NCI-H1417 treated with DMSO at 0.1 percent for 48 hours (cell line): ENCODE measurements around the gene COL4A1.

Experiments
- DNase-seq: peaks from one replicate; lab custom pipeline; 2025; lab: John Stamatoyannopoulos, UW

Gene COL4A1

DNA sequence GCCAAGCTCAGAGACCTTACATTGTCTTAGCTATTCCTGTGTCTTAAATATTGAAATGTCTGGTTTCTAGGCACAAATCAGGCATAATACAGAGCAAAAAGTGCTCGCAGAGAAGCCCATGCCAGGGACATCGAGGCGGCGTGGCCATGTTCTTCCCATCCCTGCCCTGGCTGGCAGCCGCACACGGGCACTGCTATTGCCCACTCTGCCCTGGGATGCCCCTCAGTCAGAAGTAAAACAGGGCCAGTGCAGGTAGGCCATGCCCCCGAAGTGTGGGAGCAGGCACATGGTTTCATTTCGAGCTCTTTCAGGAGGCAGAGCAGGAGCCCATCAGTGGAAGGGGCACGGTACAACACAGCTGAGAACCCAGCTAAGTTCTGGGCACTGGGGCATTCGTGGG lies 113.5 kb downstream of the COL4A1 start:
- no peak for DNase-seq

DNA sequence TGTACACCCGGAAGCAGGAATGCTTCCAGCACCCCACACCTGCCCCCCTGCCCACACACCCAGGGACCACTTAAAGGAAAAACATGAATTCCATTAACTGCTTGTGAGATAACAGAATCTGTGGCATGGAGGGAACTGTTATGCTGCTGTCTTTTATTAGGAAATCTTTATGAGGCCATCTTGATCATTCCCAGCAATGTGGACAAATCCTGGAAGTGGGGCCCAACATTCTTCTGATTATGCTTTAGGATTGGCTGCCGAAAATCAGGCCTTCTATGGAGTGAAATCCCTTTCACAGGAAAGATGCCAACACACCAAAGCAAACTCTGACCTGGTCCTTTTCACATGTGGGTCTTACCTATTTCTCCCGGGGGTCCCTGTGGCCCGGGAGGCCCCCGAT lies 114.5 kb downstream of the COL4A1 start:
- no peak for DNase-seq

DNA sequence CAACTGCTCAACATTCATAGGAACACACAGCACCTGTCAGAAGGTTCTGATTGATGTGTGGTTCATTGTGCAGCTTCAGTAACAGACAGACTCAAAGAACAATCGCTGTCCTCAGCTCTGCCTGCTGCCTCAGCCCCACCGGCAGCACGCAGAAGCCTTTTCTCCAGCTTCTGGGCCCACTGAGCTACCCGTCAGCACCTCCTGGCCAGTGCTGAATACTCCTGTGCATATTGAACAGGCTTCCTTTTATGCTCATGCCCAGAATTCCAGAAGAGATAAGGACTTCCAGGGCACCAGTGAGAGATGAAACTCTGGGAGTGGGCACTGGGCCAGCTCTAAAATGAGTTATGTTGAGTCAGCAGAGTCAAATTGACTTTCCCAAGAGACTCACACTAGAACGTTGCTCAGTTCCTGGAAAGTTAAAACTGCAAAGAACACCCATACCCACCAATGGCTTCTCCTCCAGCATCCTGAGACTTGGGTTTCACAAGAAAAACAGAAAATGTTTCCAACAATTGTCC lies 119.3 kb downstream of the COL4A1 start:
- DNase-seq, result no peak

DNA sequence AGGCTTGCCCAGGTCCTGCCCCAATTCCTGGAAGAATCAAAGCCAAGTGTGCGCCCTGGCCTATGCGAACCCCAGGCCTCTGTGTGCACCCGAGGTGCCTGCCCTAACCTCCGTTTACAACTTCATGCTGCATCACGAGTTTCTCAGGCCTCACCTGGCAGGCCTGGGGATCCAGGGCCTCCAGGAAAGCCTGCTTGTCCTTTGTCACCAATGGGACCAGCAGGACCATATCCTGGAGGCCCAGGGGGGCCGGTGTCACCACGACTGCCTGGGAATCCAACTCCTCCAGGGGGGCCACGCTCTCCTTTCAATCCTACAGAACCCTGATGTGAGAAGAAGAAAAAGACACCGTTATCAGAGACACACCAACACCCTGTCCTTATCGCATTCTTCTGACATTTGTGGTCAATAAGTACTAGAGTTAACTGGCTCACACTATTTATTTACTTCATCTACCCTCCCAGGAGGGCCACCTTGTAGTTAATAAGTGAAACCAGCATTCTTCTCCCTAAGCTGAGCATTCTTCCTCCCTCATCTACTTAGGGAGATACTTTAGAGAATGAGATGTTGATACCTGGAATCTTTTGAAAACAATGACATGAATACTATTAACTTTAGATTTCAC lies 120.6 kb downstream of the COL4A1 start:
- DNase-seq, result no peak

DNA sequence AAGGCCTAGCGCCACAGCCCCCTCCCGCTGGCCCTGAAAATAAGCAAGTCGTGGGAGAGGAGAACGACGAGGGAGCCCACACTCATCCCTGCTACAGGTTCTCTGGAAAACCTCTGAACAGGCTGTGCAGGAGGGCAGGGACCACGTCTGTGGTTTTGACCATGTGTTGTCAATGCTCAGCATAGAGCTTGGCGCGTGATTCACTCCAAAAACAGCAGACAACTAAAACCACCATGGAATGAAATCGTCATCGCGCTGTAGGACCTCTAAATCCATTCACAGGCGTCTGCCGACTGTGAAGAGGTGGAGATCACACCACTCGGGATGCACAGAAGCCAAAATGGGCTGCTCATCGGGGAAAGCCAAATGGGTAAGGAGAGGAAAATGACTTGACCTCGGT lies 121.3 kb downstream of the COL4A1 start:
- DNase-seq, result no peak

DNA sequence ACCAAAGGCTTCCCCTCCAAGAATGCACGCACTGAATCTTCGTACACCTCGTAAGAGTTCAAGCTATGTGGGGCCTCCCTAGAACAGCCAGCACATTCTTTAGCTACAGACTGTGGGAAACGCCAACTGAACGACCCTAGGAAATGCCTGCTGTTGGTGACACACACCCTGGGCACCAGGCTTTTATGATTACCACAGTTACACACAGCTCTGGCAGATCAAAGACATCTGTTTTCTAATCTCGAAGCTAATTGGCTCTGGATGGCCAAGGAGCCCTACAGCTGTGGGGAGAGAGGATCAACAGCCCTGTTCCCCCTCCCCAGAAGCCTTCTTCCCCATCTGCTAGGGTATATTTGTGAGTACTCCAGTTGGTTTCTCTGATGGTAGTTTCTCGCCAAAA lies 123.0 kb downstream of the COL4A1 start:
- no peak for DNase-seq

DNA sequence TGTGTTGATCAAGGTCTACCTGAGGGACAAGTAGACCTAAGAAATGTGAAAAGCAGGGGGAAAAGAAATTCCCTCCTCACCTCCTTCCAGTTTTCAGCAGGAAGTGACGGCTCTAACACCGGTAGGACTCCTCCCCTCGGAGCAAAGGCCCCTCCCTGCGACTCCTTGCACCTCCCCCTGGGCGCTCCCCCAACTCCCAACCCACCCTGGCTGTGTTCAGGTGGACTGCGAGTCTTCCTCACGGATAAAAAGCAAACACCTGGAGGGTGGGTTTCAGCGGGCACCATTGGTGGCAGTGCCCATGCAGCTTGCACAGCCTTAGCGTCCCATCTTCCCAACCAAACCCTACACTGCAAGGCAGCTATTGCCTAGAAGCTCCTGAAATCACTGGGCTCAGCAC lies 124.5 kb downstream of the COL4A1 start:
- DNase-seq, result no peak

DNA sequence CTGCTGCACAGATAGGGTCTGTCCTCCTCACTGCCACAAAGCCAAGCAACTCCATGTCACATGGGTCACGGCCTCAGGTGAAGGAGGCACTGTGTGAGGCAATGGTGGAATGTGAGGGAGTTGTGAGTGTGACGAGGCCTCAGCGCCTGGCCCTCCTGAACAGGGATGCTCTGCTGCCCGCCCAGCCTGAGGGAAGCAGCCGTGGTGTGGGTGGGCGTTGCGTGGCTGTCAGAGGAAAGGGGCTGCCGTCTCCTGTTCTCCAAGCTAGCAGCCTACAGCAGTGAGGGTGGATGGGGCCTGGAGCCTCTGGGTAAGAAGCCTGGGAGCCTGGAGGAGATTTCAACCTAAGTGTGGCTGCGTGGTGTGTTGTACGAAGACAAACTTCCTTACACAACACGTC lies 125.0 kb downstream of the COL4A1 start:
- DNase-seq, result no peak

DNA sequence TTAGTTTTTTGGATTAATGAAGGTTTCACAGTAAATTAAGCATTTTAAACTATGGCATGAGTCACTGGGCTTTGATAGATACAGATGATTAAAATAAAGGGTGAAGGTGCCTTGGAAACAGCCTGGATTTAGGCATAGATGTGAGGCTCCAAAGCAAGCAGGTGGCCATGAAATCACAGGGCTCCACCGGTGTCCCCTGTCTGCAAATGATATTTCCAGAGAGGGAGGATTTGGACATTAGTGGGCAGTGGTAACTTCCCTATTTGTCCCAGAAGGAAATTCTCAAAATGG lies 127.2 kb downstream of the COL4A1 start:
- DNase-seq, result no peak

DNA sequence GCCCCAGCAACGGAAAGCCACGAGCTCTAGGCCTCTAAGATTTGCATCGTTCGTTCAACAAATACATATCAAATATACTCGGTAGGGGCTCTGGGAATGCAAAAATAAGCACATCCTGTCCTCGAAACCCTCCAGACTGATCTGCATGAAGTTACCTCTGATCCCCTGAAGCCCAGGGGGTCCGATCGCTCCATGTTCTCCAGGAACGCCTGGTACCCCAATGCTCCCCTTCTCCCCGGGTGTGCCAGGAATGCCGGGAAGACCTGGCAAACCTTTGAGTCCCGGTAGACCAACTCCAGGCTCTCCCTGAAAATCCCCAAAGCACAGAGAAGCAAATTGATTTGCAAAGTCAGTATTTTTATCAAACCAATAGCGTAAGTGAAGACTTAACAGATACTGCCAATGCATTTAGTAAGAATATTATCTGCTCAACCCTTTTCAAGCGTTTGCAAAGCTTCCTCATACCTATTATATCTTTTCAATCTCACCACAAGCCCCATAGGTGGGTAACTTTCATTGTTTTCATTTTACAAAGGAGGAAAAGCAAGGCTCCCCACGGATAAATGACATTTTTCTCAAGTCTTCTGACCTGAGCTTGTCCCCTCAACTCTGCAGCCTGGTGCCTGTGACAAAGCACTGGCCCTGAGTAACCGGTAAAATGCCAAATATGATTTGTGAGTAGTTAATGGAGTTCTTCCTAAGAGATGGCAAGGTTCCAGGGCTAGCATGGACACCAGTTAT lies 127.7 kb downstream of the COL4A1 start:
- no peak for DNase-seq

DNA sequence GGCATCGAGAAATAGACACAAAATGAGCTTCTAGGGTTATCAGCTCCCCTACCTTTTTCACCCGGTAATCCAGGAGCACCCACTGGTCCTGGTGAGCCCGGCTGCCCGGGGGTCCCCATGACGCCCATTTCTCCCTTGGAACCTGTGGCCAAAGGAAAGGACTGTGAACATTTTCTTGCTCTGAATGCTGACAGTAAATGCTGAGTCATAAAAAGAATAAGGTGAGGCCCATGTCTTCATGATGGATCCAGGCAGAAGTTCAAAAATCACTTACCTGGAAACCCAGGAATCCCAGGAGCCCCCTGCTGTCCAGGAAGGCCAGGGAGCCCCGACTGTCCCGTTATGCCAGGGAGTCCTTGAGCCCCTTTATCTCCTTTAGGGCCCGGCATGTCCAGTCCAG lies 129.2 kb downstream of the COL4A1 start:
- DNase-seq, result no peak

DNA sequence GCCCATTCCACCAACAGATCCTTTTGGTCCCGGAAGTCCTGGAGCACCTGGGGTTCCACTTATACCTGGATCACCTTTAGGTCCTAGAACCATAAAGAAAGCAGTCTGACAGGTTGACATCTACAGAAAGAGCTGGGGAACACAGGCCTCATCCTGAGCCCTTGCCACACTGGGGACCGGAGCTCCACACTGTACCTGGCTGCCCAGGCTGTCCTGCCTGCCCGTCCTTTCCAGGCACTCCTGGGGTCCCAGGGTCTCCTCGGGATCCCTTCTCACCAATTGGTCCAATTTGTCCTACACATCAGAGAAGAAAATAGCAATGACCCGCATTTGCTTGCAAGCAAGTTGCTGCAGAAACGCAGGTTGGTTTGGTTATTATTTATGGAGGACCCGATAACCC lies 130.5 kb downstream of the COL4A1 start:
- DNase-seq, result no peak

DNA sequence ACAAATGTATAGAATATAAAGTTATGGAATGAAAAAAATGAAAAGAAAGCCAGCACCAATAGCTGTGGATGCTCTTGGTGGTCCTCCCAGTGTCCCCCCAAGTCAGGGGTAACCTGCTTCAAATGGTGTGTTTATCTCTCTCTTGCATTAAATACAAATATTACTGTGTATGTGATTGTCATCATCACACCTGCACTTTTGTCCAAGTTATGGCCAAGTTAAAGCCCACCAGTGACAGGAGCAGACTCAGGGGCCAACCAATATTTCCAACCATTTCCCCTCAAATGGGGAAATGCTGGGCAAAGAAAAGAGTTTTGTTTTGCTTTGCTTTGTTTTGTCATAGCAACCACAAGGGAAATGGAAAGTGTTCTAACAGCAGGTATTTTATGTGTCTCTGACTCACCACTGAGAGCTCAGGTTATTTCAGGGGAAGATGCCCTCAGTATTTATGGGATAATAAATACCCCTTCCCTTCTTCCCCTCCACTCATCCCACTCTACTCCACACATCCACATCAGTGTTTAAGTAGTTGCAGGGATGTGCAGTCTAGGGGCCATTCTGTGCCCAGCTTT lies 133.6 kb downstream of the COL4A1 start:
- DNase-seq, result no peak

DNA sequence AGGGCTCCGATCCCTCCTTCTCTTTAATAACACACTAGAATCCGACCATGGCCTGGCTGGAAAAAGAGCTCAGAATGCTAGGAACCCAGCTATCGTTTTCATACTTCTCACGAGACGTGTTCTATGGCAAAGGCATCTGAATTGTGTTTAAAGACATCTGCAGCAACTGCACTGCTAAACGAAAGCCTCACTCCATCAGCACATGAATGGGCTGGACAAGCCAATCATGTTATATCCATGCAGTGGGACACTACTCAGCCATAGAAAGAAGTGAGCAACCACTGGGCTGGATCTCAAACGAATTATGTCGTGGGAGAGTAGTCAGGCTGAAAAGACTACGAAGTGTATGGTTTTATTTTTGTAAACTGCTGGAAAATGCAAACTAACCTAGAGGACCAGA lies 136.1 kb downstream of the COL4A1 start:
- no peak for DNase-seq

DNA sequence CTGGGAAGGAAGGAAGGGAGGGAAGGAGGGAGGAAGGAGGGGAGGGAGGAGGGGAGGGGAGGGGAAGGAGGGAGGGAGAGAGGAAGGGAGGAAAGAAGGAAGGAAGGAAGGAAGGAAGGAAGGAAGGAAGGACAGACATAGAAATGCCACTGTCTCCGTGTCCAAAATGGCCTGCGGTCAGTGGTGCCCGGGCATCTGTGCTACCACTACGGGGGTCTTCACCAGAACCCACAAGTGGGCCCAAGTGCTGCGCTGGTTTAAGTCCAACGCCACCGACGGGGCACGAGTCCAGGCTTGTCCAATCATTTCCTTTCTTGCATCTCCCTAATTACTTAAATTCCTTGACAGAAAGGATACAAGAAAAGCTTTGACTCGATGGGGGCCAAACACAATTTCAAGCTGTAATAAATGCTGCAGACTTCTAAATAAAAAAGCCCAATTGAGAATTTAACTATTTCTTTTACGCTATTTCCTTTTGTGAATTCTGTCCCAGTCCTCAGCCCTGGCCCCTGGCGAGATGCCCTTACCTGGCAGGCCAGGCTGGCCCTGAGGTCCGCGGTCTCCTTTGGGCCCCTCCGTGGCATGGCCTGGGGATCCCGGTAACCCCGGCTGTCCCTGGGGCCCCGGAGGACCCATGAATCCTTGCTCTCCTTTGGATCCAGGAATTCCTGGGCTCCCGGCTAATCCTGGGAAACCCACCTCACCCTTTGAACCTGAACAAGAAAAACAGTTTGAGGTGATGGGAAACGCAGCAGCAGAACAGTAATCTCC lies 136.8 kb downstream of the COL4A1 start:
- no peak for DNase-seq

DNA sequence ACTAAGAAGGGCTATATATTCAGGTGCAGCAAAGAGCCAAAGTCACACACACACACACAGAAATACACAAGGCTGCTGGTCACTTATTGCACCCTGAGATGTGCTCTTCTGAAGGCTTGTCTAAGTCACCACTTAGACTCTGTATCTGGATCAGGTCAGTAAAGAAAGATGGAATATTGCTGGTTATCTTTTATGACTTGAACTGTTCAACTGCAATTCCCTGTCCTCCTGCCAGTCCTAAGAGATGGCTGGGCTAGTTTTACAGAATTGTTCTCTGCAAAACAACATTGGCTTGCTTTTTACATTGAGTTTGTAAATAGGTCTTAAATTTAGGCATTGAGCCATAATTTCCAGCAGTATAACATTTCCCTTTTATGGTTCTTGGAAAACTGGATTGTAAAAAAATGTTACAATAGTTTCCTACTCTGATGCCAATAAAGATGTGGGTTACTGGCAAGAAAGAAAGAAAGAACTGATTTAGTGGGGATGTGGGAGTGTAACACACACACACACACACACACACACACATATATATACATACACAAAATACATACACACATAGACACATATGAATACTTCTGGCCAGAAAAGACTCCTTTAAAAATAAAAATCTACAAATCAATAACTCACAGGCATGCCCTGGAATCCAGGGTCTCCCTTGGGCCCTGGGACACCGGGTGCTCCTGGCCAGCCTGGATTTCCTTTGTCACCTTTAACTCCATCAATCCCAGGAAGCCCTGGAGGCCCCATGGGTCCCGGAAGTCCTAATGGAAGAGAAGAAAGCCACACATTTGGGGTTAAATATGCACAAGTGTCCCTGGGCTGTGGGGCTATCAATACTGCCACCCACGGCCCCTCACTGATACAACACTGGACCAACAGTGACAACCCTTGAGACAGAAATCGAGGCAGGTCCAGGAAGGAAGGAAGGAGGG lies 137.7 kb downstream of the COL4A1 start:
- DNase-seq, result no peak

DNA sequence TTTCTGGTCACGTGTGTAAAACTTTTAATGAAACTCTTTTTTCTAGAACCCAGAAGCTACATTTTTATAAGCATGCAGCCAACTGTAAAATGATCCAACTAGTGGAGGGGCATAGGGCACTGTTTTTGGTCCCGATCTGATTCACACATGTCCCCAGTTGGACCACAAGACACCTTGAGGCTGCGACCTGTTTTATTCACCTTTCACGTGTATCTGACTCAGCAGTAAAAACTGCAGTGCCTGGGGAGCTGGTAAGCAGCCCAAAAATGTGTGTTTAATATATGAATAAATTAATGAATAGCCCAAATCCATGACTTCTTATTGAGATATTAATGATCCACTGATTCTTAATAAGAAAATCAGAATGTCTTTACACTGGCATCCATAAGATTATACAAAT lies 140.4 kb downstream of the COL4A1 start:
- no peak for DNase-seq

DNA sequence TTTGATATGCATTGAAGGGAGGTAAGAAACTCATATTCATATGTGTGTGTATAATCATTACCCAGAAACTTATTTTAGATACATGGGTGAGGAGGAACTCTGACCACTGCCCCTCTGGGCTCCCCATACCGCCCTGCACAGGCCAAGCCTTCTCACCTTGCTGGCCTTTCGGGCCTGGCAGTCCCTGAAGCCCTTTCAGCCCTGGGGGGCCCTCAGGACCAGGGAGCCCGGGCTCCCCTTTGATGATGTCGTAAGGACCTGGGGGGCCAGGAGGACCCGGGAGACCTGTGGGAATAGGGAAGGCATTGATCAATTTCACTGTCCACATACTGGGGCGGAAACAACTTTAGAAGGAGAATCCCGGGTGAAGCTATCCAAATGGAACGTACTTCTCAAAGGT lies 142.3 kb downstream of the COL4A1 start:
- no peak for DNase-seq

DNA sequence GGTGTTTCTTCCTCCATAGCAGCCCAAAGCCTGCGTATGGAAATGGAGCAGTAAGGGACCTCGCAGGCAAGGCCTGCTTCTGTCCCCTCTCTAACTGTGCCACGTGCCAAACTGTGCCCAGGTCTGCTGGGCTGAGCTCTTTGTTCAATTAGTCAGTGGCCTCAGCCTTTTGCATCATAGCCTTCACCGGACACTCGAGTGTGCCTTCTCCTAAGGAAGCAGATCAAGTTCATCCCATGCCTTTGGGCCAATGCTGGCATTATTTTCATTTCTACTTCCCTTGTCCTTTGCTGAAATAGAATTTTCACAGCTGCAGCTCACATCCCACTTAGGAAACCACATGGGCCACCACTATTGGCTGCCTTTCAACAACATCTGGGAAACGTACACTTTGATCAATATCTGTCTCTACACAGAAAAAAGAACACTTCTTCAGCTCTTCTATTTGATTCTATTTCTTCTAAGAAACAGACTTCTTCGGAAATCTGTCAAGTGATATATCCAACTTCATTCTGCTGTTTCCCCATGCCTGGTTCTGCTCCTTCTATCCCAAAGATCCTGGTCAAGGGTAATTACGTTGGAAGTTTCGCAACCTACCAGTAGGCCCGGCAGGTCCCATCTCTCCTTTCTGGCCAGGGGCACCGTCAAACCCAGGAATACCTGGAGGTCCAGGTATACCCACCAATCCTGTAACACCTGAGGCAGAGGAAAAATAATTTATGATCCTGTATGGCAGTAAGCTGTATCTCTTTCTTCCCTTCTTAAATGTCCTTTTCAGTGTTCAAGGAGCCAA lies 143.9 kb downstream of the COL4A1 start:
- no peak for DNase-seq

DNA sequence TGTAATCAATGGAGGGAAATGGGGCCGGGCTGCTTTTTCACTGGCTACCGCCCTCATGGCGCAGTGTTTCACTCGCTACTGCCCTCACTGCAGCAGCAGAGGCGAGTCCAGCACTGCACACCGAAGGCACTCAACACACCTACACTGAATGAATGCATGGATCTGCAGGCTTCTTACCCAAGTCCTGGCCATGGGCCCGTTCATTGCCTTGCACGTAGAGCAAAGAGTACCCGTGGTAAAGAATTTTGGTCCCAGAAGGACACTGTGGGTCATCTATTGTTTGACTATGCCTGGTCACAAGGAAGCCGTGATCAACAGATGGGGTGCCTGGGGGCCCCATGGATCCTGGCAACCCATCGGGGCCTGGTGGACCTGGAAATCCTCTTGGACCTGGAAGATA lies 144.9 kb downstream of the COL4A1 start:
- DNase-seq, result no peak
